ENCODE results near the gene ZNF862.

DNA sequence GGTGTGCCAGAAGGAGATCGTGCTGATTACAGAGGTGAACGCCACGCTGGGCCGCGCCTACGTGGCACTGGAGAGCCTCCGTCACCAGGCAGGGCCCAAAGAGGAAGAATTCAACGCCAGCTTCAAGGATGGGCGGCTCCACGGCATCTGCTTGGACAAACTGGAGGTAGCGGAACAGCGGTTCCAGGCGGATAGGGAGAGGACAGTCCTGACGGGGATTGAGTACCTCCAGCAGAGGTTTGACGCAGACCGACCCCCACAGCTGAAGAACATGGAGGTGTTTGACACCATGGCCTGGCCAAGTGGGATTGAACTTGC, 23.5 kb downstream of the ZNF862 start:
- TF ChIP-seq, protein P1, sequence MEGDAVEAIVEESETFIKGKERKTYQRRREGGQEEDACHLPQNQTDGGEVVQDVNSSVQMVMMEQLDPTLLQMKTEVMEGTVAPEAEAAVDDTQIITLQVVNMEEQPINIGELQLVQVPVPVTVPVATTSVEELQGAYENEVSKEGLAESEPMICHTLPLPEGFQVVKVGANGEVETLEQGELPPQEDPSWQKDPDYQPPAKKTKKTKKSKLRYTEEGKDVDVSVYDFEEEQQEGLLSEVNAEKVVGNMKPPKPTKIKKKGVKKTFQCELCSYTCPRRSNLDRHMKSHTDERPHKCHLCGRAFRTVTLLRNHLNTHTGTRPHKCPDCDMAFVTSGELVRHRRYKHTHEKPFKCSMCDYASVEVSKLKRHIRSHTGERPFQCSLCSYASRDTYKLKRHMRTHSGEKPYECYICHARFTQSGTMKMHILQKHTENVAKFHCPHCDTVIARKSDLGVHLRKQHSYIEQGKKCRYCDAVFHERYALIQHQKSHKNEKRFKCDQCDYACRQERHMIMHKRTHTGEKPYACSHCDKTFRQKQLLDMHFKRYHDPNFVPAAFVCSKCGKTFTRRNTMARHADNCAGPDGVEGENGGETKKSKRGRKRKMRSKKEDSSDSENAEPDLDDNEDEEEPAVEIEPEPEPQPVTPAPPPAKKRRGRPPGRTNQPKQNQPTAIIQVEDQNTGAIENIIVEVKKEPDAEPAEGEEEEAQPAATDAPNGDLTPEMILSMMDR (conservative IDR thresholded peaks at IDR 0.05), result no peak
- TF ChIP-seq EZH2 (IDR thresholded peaks at IDR 0.05; ENCODE audit: low read depth), result no peak
